Activated CD4-positive, alpha-beta T cell treated with anti-CD3 and anti-CD28 coated beads, Interleukin-2, amount 50 U/mL, for 24 hours (primary cell): ENCODE data around the gene MPDZ.

Source experiments
- DNase-seq, 2 donors: peaks; one replicate each; pipeline ENCODE4 v3.0.0-alpha.2; 2020; ENCODE audit warnings: low read depth in 1 of 2, low spot score in 1 of 2

MPDZ gene

GRCh38 chr9:13139641-13140171 is 139.8 kb downstream of the MPDZ start:
- DNase-seq = no peak

GRCh38 chr9:13137426-13137825 is 142.1 kb downstream of the MPDZ start:
- no peak for DNase-seq

GRCh38 chr9:13131991-13132390 is 147.5 kb downstream of the MPDZ start:
- no peak for DNase-seq

GRCh38 chr9:13131416-13131815 is 148.1 kb downstream of the MPDZ start:
- DNase-seq = no peak

GRCh38 chr9:13128266-13128860 is 151.1 kb downstream of the MPDZ start:
- DNase-seq = no peak

GRCh38 chr9:13127131-13127530 is 152.4 kb downstream of the MPDZ start:
- no peak for DNase-seq

- no peak for DNase-seq
Observed at GRCh38 chr9:13125261-13125660, 154.2 kb downstream of the MPDZ start.

- DNase-seq = no peak
Observed at GRCh38 chr9:13122756-13123369, 156.6 kb downstream of the MPDZ start.

GRCh38 chr9:13118313-13118712 is 161.2 kb downstream of the MPDZ start:
- DNase-seq = no peak

- DNase-seq = no peak
Observed at GRCh38 chr9:13116292-13116691, 163.2 kb downstream of the MPDZ start.

- DNase-seq = no peak
Observed at GRCh38 chr9:13113751-13114150, 165.7 kb downstream of the MPDZ start.

GRCh38 chr9:13113216-13113615 is 166.3 kb downstream of the MPDZ start:
- DNase-seq = no peak

- DNase-seq = no peak
Observed at GRCh38 chr9:13111778-13112177, 167.7 kb downstream of the MPDZ start.

- no peak for DNase-seq
Observed at GRCh38 chr9:13110766-13111417, 168.6 kb downstream of the MPDZ start.

GRCh38 chr9:13109781-13110180 is 169.7 kb downstream of the MPDZ start:
- DNase-seq = no peak

GRCh38 chr9:13107008-13107407 is 172.5 kb downstream of the MPDZ start:
- no peak for DNase-seq

- no peak for DNase-seq
Observed at GRCh38 chr9:13100914-13101572, 178.4 kb downstream of the MPDZ start.

GRCh38 chr9:13095056-13095455 is 184.4 kb downstream of the MPDZ start:
- DNase-seq = no peak

- no peak for DNase-seq
Observed at GRCh38 chr9:13090628-13091027, 188.9 kb downstream of the MPDZ start.

GRCh38 chr9:13089666-13090065 is 189.8 kb downstream of the MPDZ start:
- DNase-seq = no peak

- DNase-seq = no peak
Observed at GRCh38 chr9:13088720-13089427, 190.6 kb downstream of the MPDZ start.
